GM18520 (cell line): ENCODE results near the gene ARHGAP10.

Experiments
- ATAC-seq: cut with Tn5 transposase; IDR thresholded peaks from one replicate; pipeline ENCODE4 v1.9.1; 2021; ENCODE audit not compliant: unreplicated experiment

The ARHGAP10 gene

GRCh38 chr4:148023512-148024181, 291.8 kb downstream of the ARHGAP10 start:
- no peak for ATAC-seq

GRCh38 chr4:148025981-148026380, 294.1 kb downstream of the ARHGAP10 start:
- ATAC-seq = no peak

GRCh38 chr4:148027201-148027600, 295.3 kb downstream of the ARHGAP10 start:
- ATAC-seq = no peak

GRCh38 chr4:148029781-148030180, 297.9 kb downstream of the ARHGAP10 start:
- no peak for ATAC-seq

- no peak for ATAC-seq
These were observed 298.4 kb downstream of the ARHGAP10 start for GRCh38 chr4:148030193-148030873.

GRCh38 chr4:148034813-148035212, 302.9 kb downstream of the ARHGAP10 start:
- ATAC-seq = no peak

GRCh38 chr4:148041606-148042329, 309.9 kb downstream of the ARHGAP10 start:
- ATAC-seq = no peak

GRCh38 chr4:148044089-148044911, 312.4 kb downstream of the ARHGAP10 start:
- no peak for ATAC-seq

GRCh38 chr4:148044912-148045352, 313.0 kb downstream of the ARHGAP10 start:
- ATAC-seq = peak; percentile 73

GRCh38 chr4:148048598-148048997, 316.7 kb downstream of the ARHGAP10 start:
- ATAC-seq = no peak

GRCh38 chr4:148051403-148051802, 319.5 kb downstream of the ARHGAP10 start:
- no peak for ATAC-seq

GRCh38 chr4:148052448-148052847, 320.6 kb downstream of the ARHGAP10 start:
- no peak for ATAC-seq

GRCh38 chr4:148053298-148054003, 321.6 kb downstream of the ARHGAP10 start:
- no peak for ATAC-seq

- no peak for ATAC-seq
These were observed 322.4 kb downstream of the ARHGAP10 start for GRCh38 chr4:148054275-148054674.

- ATAC-seq = no peak
These were observed 324.0 kb downstream of the ARHGAP10 start for GRCh38 chr4:148055844-148056243.

GRCh38 chr4:148056879-148057278, 325.0 kb downstream of the ARHGAP10 start:
- ATAC-seq = peak; percentile 87

- ATAC-seq = no peak
These were observed 325.6 kb downstream of the ARHGAP10 start for GRCh38 chr4:148057516-148057915.

GRCh38 chr4:148057984-148058859, 326.3 kb downstream of the ARHGAP10 start:
- no peak for ATAC-seq

- peak; percentile 19 for ATAC-seq
These were observed 327.8 kb downstream of the ARHGAP10 start for GRCh38 chr4:148059617-148060180.
